ENCODE data around the gene RPL22.
A peak's percentile ranks its signal among the peaks of the same experiment; 100 is the strongest.

Gene RPL22

GRCh38 chr1:6218375-6219164 lies 19.2 kb upstream of the RPL22 start:
- H3K4me3 ChIP-seq (ENCODE audit: control insufficient read depth, low read depth, low read length), result no peak overlapping the region
- TF ChIP-seq CTCF (IDR thresholded peaks at IDR 0.05; ENCODE audit: control insufficient read depth, insufficient read depth, low read depth, low read length, missing control alignments), result no peak
- no peak for DNase-seq (ENCODE audit: low read depth)

- no peak for TF ChIP-seq CTCF (IDR thresholded peaks at IDR 0.05; ENCODE audit: control insufficient read depth, insufficient read depth, low read depth, low read length, missing control alignments)
- no peak overlapping the region for H3K4me3 ChIP-seq (ENCODE audit: control insufficient read depth, low read depth, low read length)
- DNase-seq (ENCODE audit: low read depth), result no peak
Measured at GRCh38 chr1:6212193-6212959, 13.0 kb upstream of the RPL22 start.

DNA sequence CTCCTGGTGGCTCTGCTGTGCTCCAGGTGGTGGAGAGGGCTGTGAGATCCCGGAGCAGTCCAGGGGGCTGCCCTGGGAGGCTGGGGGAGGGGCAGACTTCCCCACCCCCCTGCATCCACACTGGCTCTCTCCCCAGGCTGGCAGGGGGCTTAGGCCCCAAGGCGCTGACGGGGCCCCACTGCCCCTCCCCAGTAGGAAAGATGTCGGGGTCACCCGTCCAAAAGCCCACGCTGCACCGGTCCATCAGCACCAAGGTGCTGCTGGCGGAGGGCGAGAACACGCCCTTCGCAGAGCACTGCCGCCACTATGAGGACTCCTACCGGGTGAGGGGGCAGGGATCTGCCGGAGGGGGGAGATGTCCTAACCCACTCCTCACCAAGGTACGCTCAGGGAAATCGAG lies 12.3 kb upstream of the RPL22 start:
- TF ChIP-seq CTCF (IDR thresholded peaks at IDR 0.05; ENCODE audit: control insufficient read depth, insufficient read depth, low read depth, low read length, missing control alignments), result no peak
- DNase-seq (ENCODE audit: low read depth), result no peak
- no peak overlapping the region for H3K4me3 ChIP-seq (ENCODE audit: control insufficient read depth, low read depth, low read length)

DNA sequence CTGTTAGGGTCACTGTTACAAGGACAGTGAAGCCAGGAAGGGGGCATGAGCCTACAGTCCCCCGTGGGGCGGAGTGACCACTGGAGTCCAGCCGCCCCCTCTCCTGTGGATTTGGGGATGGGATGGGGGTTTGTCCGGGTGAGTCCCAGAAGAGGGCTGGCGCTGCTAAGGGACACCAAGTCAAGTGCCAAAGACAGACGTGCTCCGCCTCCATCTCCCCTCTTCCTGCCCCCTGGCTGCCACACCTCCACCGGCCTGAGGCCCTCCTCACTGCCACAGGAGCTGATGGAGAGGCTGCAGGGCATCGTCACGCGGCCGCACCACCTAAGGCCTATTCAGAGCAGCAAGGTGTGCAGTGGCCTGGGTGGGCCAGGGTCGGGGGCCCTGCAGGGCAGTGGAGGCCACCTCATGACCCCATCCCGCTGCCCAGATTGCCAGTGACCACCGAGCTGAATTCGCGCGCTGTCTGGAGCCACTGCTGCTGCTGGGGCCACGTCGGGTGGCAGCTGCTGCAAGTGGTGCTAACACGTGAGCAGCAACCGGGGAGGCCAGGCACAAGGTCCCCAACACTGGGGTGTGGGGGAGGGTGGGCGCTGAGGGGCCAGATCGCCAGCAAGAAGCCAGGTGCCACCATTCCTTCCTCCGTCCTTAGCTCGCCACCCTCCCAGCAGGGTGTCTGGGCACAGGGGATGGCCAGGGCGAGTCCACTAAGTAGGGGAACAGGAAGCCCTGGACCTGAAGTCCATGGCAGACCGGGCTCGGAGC lies 11.4 kb upstream of the RPL22 start:
- DNase-seq (ENCODE audit: low read depth), result no peak
- H3K4me3 ChIP-seq (ENCODE audit: control insufficient read depth, low read depth, low read length), result no peak overlapping the region
- TF ChIP-seq CTCF (IDR thresholded peaks at IDR 0.05; ENCODE audit: control insufficient read depth, insufficient read depth, low read depth, low read length, missing control alignments), result no peak

DNA sequence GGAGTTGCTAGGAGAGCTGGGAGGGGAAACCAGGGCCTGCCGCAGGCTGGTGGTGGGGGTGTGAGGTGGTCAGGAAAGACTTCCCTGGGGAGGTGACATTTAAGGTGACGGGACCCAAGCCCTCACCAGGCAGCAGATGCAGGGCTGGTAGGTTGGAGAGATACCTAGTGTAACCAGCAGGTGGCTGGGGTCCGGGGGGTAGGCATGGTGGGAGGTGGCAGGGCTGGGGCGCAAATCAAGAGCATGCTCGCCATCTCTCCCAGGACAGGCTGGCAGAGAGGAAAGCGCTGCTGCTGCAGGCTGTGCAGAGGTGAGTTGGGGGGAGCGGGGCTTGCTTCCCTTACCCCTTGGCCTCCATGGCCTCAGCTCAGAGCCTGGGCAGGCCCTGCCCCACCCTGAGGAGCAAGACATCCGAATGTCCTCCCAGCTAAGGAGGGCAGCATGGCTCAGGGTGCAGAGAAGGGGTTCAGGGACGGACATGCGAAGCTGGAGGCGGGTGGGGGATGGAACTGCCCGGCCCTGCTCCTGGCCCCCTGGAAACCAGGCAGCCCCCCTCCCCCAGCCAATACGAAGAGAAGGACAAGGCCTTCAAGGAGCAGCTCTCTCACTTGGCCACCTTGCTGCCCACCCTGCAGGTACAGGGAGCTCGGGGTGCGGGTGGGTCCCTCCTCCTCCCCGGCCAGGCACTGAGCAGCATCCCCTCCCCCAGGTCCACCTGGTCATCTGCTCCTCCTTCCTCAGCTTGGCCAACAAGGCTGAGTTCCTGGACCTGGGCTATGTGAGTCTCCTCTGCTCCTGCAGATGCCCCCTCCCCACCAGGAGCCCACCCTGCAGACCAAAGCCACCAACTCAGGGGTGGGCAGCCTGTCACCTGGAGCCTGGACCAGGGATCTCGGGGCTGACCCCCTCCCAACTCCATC lies 10.5 kb upstream of the RPL22 start:
- H3K4me3 ChIP-seq (ENCODE audit: control insufficient read depth, low read depth, low read length), result peak overlapping the region; percentile 25; the same call in 1 of the 2 replicates
- DNase-seq (ENCODE audit: low read depth), result no peak
- peak; percentile 18 for TF ChIP-seq CTCF (IDR thresholded peaks at IDR 0.05; ENCODE audit: control insufficient read depth, insufficient read depth, low read depth, low read length, missing control alignments)
